CD4-positive, alpha-beta T cell treated with Interleukin-10 for 1 hour (primary cell): ENCODE measurements around the gene HPCAL1.

Experiments
- DNase-seq: peaks from one replicate; pipeline ENCODE4 v3.0.0-alpha.2; 2020

HPCAL1 gene

GRCh38 chr2:10304458-10305253, 2.0 kb downstream of the HPCAL1 start:
- no peak for DNase-seq

GRCh38 chr2:10305254-10305635, 2.5 kb downstream of the HPCAL1 start:
- DNase-seq: peak; percentile 59

DNA sequence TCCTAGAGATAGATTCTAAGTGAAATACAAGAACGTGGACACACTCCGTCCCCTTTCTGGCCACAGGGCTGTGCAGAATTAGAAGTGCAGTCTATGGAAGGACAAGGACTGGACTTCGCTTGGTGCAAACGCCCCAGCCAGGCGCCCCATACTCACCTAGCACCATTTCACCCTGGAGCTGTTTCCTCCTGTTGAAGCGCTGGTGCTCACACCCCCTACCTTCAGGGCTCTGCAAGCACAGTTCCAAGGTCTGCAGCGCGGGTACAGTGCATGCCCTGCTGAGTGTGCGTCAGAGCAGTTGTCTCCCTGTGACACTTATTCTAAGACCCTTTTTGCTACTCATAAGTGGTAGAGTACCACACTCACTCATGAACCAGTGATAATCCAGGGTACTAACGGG, 3.0 kb downstream of the HPCAL1 start:
- peak; percentile 26 for DNase-seq

GRCh38 chr2:10306901-10307463, 4.3 kb downstream of the HPCAL1 start:
- no peak for DNase-seq

- no peak for DNase-seq
Measured at GRCh38 chr2:10307561-10308156, 5.0 kb downstream of the HPCAL1 start.

GRCh38 chr2:10308866-10309265, 6.2 kb downstream of the HPCAL1 start:
- no peak for DNase-seq

DNA sequence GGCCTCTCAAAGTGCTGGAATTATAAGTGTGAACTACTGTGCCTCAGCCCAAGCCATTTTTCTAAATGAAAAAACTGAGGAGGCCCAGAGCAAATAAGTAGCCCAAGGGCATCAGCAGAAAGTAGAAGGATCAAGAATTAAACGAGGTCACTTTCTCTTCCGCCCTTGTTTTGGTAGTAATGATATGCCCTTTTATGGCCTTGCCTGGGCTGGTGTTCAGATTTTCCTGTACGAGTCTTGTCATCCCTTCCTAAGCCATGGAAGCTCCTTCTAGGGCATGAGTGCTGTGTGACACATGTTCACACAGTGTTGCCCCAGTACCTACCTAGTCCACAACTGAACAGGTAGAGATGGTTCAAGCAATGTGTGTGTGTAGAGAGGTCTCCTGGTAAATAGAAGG, 6.6 kb downstream of the HPCAL1 start:
- no peak for DNase-seq

DNA sequence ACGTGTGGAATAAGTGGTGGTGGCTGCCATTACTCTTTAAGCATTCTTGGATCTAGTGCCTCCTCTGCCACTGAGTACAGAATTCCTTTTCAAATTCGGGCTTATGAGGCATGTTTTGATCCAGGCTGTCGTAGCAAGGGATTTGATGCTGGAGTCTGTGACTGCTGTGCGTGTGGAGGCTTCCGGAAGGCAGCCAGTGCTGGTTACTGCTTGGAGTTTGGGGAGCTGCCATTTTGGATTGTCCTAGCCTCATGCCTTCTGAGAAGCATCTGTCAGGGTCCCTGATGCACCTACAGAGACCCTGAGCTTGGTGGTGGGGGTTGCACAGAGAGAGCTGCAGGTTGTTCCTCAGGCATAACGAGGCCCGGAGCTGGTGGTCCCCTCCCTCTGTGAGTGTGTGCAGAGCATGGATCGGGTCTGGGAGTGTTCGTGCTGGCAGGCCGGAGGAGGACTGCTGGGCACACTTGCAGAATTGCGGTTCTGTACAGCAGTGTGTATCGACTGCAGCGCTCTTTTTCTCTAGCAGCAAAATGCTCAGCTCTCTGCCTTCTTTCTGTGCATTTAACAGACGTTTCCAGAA, 7.7 kb downstream of the HPCAL1 start:
- no peak for DNase-seq

DNA sequence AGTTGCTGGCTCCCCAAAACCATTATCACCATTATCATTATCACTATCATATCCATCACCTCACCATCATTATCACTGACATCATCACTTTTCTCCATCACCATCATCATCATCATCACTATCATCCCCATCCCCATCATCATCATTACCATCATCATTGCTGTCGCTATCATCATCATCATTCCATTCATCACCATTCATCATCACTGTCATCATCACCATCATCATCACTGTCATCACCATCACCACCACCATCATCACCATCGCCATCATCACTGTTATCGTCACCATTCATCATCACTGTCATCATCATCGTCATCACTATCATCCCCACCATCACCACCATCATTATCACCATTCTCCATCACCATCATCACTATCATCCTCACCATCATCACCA, 9.0 kb downstream of the HPCAL1 start:
- DNase-seq: no peak

DNA sequence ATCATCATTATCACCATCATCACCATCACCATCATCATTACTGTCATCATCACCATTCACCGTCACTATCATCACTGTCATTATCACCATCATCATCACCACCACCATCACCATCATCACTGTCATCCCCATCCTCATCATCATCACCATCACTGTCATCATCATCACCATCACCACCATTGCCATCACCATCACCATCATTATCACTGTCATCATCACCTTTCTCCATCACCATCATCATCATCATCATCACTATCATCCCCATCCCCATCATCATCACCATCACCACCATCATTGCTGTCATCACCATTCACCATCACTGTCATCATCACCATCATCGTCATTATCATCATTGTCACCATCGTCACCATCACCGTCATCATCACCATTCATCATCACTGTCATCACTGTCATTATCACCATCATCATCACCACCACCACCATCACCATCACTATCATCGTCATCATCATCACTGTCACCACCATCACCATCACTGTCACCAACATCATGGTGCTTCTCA, 9.8 kb downstream of the HPCAL1 start:
- DNase-seq: no peak

DNA sequence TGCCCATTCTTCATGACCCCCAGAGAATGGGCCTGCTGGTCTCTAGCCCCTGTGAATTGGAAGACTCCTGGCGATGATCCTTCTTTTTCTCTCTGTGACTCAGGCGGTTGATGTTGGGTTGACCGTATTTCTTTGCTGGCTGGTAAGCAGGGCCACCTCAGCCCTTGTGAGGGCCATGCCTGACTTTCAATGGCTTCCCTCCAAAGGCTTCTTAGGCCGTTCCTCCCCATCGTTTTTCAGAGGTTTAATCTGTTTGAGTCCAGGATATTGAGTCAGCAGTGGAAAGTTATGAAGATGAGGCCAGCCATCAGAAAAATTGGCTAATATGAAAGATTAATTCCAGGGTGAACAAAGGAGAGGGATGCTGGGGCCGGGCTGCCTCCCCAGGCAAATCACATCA, 13.6 kb downstream of the HPCAL1 start:
- DNase-seq: no peak

GRCh38 chr2:10316860-10317259, 14.2 kb downstream of the HPCAL1 start:
- DNase-seq: no peak

DNA sequence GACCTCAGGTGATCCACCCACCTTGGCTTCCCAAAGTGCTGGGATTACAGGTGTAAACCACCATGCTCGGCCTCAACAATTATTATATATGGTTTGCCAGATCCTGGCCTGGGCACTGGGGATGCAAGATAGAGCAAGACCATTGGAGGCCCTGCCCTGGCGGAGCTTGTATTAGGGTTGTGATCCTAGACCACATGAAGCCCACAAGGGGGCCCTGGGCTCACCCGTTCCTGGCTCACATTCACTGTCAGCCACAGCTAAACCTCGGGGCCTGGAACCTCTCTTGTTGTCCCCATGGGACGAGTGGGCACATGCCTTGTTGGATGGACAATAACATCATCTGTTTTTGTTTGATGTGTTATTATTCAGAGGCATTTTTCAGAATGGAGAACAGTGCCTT, 14.9 kb downstream of the HPCAL1 start:
- DNase-seq: no peak

- no peak for DNase-seq
Measured at GRCh38 chr2:10318345-10318744, 15.6 kb downstream of the HPCAL1 start.

DNA sequence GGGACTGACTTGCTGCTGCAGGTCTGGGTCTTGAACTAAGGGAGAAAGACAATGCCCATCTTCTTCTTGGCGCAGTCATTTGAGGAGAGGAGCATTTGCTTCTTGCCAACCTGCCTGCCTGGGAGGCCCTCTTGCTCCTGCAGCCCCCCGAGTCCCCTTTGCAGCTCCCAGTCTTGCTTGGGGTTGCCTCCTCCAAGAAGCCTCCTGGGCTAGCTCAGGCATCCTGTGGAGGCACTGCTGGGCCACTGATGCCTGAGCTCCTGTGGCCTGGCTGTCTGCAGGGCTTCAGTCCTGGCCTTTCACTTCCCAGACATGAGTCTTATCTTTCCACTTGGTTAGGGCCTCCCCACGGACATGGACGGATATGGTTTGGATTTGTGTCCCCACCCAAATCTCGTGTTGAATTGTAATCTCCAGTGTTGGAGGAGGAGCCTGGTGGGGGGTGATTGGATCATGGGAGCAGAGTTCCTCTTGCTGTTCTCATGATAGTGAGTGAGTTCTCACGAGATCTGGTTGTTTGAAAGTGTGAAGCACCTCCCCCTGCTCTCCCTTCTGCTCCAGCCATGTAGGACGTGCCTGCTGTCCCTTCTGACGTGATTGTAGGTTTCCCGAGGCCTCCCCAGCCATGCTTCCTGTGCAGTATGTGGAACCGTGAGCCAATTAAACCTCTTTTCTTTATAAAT, 17.3 kb downstream of the HPCAL1 start:
- no peak for DNase-seq

DNA sequence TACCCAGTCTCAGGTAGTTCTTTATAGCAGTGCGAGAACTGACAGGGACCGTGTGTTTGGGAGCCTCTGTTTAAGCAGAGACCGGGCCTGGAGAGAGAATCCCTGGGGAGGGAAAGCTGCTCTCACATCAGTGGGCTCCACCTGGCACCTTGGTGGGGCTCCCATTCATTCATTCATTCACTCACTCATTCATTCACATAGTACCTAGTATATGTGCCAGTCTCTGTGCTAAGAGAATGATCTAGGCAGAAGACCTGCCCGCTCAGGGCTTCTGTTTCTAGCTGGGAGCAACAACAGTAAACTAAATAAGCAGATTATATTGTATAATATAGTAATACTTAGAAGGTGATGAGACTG, 17.8 kb downstream of the HPCAL1 start:
- DNase-seq: no peak

GRCh38 chr2:10320933-10321332, 18.2 kb downstream of the HPCAL1 start:
- DNase-seq: no peak

DNA sequence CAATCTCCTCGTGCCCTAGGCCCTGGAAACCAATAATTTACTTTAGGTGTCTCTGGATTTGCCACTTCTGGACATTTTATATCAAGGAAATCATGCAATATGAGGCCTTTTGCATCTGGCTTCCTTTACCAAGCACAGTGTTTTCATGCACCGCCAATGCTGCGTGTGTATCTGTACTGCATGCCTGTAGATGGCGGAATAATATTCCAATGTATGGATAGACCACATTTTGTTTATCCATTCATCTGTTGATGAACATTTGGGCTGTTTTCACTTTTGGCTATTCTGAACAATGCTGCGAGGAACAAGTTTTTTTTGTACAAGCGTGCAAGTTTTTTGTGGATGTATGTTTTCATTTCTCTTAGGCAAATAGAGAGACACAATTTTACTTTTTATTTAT, 18.9 kb downstream of the HPCAL1 start:
- no peak for DNase-seq

- DNase-seq: no peak
Measured at GRCh38 chr2:10322481-10322880, 19.8 kb downstream of the HPCAL1 start.

GRCh38 chr2:10322973-10323372, 20.3 kb downstream of the HPCAL1 start:
- DNase-seq: no peak

GRCh38 chr2:10323535-10323934, 20.8 kb downstream of the HPCAL1 start:
- DNase-seq: no peak

GRCh38 chr2:10324095-10324832, 21.6 kb downstream of the HPCAL1 start:
- DNase-seq: no peak
